Globus pallidus (tissue), 1 donor: ENCODE measurements around the gene TEF.

Experiments
- DNase-seq: peaks from one replicate; pipeline ENCODE4 v3.0.0-alpha.2; 2015; ENCODE audit warnings: low spot score

Gene TEF, protein sequence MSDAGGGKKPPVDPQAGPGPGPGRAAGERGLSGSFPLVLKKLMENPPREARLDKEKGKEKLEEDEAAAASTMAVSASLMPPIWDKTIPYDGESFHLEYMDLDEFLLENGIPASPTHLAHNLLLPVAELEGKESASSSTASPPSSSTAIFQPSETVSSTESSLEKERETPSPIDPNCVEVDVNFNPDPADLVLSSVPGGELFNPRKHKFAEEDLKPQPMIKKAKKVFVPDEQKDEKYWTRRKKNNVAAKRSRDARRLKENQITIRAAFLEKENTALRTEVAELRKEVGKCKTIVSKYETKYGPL

GRCh38 chr22:41381329-41382097 is at the start of gene TEF:
TSS of gene TEF (plus strand) at chr22:41381942. CDS start at chr22:41382045, 103 bp downstream.
- peak; percentile 99 for DNase-seq

GRCh38 chr22:41332217-41332939 is 49.4 kb upstream of the TEF start:
- no peak for DNase-seq

GRCh38 chr22:41333806-41334205 is 47.9 kb upstream of the TEF start:
- DNase-seq, result no peak

DNA sequence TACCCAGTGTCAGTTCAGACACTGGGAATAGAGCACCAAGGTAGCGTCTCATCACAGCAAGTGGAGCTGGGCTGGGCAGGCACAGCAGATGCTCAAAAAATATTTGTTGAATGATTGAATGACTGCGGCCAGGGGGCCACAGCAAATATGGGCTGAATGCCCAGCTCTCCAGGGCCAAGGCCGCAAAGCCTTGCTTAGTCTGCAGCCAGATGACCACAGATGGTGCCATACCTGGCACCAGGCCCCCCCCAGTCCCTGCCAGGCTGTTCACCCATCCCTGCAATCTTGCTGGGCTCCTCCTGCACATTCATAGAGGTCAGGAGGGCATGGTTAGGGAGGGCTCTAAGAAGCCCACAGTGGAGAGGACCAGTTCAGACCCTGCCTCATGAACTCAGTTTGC is 47.5 kb upstream of the TEF start:
- DNase-seq, result no peak

DNA sequence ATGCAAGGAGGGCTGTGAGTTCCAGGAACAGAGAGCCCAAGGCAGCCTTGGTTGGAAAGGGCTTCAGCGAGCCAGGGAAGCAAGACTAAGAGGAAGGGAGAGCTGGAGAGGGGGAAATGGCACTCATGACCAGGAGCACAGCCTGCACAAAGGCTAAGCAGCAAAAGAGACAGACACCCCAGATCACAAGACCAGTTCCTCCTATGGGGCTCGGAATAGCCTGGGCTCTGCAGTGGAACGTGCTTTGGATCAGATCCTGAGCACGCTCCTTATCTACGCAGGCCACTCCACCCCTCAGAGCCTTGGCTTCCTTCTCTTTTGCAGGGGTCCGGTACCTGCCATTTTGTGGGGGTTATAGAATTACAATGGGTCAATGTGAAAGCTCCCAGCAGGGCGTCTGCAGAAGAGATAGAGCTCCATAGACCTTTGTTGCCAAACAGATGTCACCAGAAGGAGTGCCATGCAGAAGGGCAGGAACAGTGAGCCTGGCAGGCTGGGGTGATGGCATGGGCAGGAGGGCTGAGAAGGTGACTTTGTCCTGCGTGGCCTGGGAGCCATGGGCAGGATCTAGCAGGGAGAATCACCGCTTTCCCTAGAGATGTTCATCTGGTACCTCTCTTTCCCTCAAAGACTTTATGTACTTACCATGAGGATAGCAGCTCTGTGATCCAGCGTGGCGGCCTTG is 46.6 kb upstream of the TEF start:
- no peak for DNase-seq

DNA sequence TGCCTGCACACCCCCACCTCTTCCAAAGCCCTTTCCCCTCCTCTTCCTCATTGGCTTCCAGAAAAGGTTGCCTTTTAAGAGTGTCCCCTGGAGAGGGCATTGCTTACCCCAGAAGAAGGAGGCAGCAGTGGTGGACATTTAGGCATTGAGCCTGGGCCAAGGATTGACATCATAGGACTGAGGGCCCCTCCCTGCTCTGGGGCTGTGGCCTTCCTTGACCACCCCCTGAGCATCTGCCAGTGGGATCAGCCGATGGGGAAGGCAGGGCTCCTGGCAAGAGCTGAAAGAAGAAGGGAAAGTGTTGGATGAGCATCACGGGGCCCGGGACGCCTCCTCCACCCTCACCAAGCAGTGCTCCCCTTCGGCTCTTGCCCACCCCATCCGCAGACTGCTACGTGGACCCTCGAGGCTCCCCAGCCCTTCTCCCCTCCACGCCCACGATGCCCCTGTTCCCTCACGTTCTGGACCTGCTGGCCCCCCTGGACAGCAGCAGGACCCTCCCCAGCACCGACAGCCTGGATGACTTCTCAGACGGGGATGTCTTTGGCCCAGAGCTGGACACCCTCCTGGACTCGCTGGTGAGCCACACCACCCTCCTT is 43.0 kb upstream of the TEF start:
- no peak for DNase-seq

- DNase-seq, result no peak
These were observed 41.9 kb upstream of the TEF start for GRCh38 chr22:41339823-41340222.

GRCh38 chr22:41340357-41340756 is 41.4 kb upstream of the TEF start:
- DNase-seq, result no peak

GRCh38 chr22:41341012-41341411 is 40.7 kb upstream of the TEF start:
- DNase-seq, result no peak

GRCh38 chr22:41341990-41342389 is 39.8 kb upstream of the TEF start:
- no peak for DNase-seq

- no peak for DNase-seq
These were observed 38.4 kb upstream of the TEF start for GRCh38 chr22:41343300-41343699.

DNA sequence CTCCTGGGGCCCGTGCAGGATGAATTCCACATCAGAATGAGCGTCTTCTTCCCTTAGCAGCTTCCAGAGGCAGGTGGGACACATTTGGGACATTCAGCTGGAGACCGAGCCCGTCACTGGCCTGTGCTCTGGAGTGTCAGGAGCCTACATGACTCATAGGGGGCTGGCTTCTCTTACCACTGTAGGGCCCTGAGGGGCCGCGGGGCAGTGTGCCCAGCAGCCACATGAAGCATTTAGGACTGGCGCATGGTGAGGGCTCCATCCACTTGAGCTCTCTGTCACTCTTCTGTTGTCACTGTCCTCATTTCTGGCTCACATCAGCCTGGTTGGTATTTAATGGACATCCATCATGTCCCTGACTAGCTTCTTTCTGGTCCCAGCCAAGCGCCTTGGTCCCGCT is 38.0 kb upstream of the TEF start:
- no peak for DNase-seq

- DNase-seq, result no peak
These were observed 37.5 kb upstream of the TEF start for GRCh38 chr22:41344189-41344788.

DNA sequence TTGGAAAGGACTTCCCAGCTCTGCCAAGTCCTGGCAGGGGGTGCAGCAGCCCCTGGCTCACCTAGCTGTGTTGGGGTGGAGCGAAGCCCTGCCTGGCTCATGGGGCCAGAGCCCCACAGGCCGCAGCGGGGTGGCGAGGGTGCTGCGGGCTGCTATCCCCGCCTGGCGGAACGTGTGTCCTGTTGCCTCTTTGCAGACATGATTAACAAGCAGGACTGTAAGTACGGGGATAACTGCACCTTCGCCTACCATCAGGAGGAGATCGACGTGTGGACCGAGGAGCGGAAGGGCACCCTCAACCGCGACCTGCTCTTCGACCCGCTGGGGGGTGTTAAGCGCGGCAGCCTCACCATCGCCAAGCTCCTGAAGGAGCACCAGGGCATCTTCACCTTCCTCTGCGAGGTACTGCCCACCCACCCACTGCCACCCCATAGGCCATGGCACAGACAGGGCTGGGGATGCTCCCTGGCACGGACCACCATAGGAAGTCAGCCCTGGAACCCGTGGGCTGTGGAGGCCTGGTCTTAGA is 35.9 kb upstream of the TEF start:
- no peak for DNase-seq

DNA sequence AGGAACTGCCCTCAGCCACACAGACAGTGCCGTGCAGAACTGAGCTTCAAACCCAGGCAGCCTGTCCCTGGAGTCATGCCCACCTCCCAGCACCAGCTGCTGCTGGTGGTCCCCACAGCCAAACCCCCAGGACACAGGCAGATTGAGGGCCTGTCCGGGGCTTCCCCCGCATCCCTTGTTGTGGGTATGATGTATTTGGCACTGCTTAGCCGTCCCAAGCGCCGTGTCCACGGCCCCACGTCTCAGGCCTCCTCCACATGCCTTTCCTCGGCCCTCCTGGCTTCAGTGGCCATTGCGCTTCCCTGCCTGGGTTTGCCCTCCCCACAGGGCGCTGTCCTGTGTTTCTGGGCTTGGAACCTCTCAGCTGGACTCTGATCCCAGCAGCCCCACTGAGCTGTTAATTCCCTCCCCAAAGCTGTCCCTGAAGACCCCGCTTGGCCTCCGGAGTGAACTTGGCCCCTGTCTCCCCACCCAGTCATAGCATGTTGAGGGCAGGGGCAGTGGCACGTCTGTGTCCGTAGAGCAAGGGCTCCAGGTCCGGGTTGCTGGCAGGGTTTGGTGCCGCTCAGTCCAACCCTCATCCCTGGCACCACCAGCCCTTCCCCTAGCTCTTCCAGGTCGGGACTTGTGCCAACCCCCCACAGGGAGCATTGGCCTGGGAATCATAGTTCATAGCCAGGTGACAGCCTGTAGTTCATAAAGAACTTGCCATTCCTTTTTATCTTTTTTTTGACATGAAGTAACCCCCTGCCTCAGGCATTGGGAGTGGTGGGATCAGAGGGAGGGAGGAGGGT is 34.5 kb upstream of the TEF start:
- no peak for DNase-seq

DNA sequence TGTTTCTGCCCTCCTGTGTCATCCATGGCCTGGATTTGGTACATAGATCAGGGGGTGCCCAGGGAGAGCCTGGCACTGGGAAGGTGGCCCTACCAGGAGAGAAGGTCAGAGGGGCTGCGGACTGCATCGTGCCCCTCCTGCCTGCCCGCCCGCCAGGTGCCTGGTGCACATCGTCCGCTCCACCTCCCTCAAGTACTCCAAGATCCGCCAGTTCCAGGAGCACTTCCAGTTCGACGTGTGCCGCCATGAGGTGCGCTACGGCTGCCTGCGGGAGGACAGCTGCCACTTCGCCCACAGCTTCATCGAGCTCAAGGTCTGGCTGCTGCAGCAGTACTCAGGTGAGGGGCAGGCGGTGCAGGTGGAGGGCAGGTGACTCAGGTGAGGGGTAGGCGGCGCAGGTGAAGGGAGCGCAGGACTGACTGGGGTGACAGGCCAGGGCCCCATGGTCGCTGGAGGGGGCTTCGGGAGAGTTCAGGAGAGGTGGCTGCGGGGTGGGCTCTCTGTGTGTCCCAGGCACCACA is 32.7 kb upstream of the TEF start:
- DNase-seq, result no peak

GRCh38 chr22:41350087-41350486 is 31.7 kb upstream of the TEF start:
- no peak for DNase-seq

- no peak for DNase-seq
These were observed 30.7 kb upstream of the TEF start for GRCh38 chr22:41351011-41351410.

DNA sequence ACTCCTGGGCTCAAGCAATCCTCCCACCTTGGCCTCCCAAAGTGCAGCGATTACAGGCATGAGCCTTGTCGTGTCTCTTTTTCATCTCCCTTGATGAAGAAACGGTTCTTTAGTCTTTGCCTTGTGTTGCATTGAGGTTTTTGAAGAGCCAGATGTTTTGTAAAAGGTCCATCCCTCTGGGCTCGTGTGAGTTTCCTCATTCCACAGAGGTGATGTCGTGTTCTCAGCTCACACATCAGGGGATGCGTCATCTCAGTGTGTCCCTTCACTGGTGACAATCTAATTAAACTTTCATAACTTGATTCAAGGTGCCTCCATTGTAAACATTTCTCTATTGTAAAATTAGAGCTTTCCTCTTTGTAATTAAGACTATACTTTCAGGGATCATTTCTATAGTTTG is 29.7 kb upstream of the TEF start:
- no peak for DNase-seq
